ENCODE data around the gene CYP17A1. TPM values are rescaled to one million over a fixed set of nuclear protein-coding genes. Genes with fewer than 3 reads are reported as not detected.

CYP17A1 gene
- total RNA-seq, 1 donor from 2014 or later = not detected

- Mint-ChIP-seq H3K27me3 (ENCODE audit: unreplicated experiment) (peaks cover 4% of the 10 kb centered on the region), H3K36me3 (ENCODE audit: unreplicated experiment) (peaks cover 4% of the 10 kb centered on the region), H3K4me3 (ENCODE audit: unreplicated experiment) (no peak overlapping the region), H3K9me3 (ENCODE audit: unreplicated experiment) (peaks cover 13% of the 10 kb centered on the region), H3K27ac (ENCODE audit: unreplicated experiment) (no peak overlapping the region), H3K4me1 (ENCODE audit: unreplicated experiment) (peaks cover 4% of the 10 kb centered on the region)
- TF ChIP-seq, protein P1, sequence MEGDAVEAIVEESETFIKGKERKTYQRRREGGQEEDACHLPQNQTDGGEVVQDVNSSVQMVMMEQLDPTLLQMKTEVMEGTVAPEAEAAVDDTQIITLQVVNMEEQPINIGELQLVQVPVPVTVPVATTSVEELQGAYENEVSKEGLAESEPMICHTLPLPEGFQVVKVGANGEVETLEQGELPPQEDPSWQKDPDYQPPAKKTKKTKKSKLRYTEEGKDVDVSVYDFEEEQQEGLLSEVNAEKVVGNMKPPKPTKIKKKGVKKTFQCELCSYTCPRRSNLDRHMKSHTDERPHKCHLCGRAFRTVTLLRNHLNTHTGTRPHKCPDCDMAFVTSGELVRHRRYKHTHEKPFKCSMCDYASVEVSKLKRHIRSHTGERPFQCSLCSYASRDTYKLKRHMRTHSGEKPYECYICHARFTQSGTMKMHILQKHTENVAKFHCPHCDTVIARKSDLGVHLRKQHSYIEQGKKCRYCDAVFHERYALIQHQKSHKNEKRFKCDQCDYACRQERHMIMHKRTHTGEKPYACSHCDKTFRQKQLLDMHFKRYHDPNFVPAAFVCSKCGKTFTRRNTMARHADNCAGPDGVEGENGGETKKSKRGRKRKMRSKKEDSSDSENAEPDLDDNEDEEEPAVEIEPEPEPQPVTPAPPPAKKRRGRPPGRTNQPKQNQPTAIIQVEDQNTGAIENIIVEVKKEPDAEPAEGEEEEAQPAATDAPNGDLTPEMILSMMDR (IDR thresholded peaks at IDR 0.05) = no peak
- DNase-seq (ENCODE audit: extremely low spot score, unreplicated experiment) = no peak
These were observed 3.1 kb downstream of the CYP17A1 start for GRCh38 chr10:102834143-102834542.

GRCh38 chr10:102832987-102833386 is 4.2 kb downstream of the CYP17A1 start:
- TF ChIP-seq, protein P1 (IDR thresholded peaks at IDR 0.05) = no peak
- Mint-ChIP-seq H3K4me3 (ENCODE audit: unreplicated experiment) (no peak overlapping the region), H3K36me3 (ENCODE audit: unreplicated experiment) (no peaks in the 10 kb centered on the region), H3K27me3 (ENCODE audit: unreplicated experiment) (no peaks in the 10 kb centered on the region), H3K27ac (ENCODE audit: unreplicated experiment) (no peak overlapping the region), H3K4me1 (ENCODE audit: unreplicated experiment) (peaks cover 4% of the 10 kb centered on the region), H3K9me3 (ENCODE audit: unreplicated experiment) (peaks cover 4% of the 10 kb centered on the region)
- DNase-seq (ENCODE audit: extremely low spot score, unreplicated experiment) = no peak

DNA sequence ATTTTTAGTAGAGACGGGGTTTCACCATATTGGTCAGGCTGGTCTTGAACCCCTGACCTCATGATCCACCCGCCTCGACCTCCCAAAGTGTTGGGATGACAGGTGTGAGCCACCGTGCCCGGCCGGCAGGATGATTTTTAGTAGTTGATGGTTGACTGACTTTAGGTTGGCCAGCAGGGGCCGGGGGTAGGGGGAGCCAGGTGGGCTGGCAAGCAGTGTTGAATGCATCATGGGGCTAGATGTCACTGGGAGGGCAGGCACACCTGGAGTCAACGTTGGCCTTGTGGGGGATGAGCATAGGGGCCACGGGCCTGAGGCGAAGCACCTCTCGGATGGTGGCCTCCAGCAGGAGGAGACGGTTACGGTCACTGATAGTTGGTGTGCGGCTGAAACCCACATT is 5.0 kb downstream of the CYP17A1 start:
- Mint-ChIP-seq H3K9me3 (ENCODE audit: unreplicated experiment) (no peaks in the 10 kb centered on the region), H3K4me1 (ENCODE audit: unreplicated experiment) (peaks cover 3% of the 10 kb centered on the region)

GRCh38 chr10:102831322-102832071 is 5.7 kb downstream of the CYP17A1 start:
- no peaks in the 10 kb centered on the region for H3K9me3 Mint-ChIP-seq (ENCODE audit: unreplicated experiment)
- H3K36me3 Mint-ChIP-seq (ENCODE audit: unreplicated experiment) = no peaks in the 10 kb centered on the region
- H3K4me1 Mint-ChIP-seq (ENCODE audit: unreplicated experiment) = no peaks in the 10 kb centered on the region
- no peak for DNase-seq (ENCODE audit: extremely low spot score, unreplicated experiment)
- H3K27ac Mint-ChIP-seq (ENCODE audit: unreplicated experiment) = no peak overlapping the region
- no peaks in the 10 kb centered on the region for H3K27me3 Mint-ChIP-seq (ENCODE audit: unreplicated experiment)
- TF ChIP-seq, protein P1 (IDR thresholded peaks at IDR 0.05) = no peak
- no peak overlapping the region for H3K4me3 Mint-ChIP-seq (ENCODE audit: unreplicated experiment)

More for the DNA sequence above, 5.0 kb downstream of the CYP17A1 start:
- TF ChIP-seq, protein P1 (IDR thresholded peaks at IDR 0.05) = no peak
- no peak overlapping the region for H3K27ac Mint-ChIP-seq (ENCODE audit: unreplicated experiment)
- DNase-seq (ENCODE audit: extremely low spot score, unreplicated experiment) = no peak
- H3K4me3 Mint-ChIP-seq (ENCODE audit: unreplicated experiment) = no peak overlapping the region
- no peaks in the 10 kb centered on the region for H3K27me3 Mint-ChIP-seq (ENCODE audit: unreplicated experiment)
- no peaks in the 10 kb centered on the region for H3K36me3 Mint-ChIP-seq (ENCODE audit: unreplicated experiment)

- H3K9me3 Mint-ChIP-seq (ENCODE audit: unreplicated experiment) = no peaks in the 10 kb centered on the region
- TF ChIP-seq, protein P1 (IDR thresholded peaks at IDR 0.05) = no peak
- no peak overlapping the region for H3K4me3 Mint-ChIP-seq (ENCODE audit: unreplicated experiment)
- no peaks in the 10 kb centered on the region for H3K36me3 Mint-ChIP-seq (ENCODE audit: unreplicated experiment)
- no peaks in the 10 kb centered on the region for H3K4me1 Mint-ChIP-seq (ENCODE audit: unreplicated experiment)
- H3K27me3 Mint-ChIP-seq (ENCODE audit: unreplicated experiment) = no peaks in the 10 kb centered on the region
- no peak for DNase-seq (ENCODE audit: extremely low spot score, unreplicated experiment)
- no peak overlapping the region for H3K27ac Mint-ChIP-seq (ENCODE audit: unreplicated experiment)
These were observed 9.6 kb downstream of the CYP17A1 start for GRCh38 chr10:102827597-102827975.

All from osteocyte (in vitro differentiated cells).